ENCODE data around the gene ANKRD33B.

DNA sequence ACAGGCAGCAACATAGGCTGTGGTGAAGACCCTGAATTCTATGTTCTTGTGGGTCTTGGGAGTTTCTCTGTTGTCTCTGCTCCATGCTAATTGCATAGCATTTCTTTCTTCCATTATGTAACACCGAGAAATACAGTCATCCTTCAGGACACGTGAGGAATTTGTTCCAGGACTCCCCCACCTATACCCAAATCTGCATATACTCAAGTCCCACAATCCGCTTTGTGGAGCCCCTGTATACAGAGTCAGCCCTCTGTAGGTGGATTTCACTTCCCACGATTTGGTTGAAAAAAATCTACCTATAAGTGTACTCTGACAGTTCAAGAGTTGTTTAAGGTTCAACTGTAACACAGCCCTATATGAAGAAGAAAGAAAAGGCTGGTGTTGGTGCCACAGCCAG is 22.1 kb downstream of the ANKRD33B start:
- TF ChIP-seq CTCF (IDR thresholded peaks at IDR 0.05): no peak
- TF ChIP-seq POLR2A (IDR thresholded peaks at IDR 0.05): no peak
- no peak for TF ChIP-seq POLR2AphosphoS5 (IDR thresholded peaks at IDR 0.05; ENCODE audit: insufficient read depth in 1 of 2, low read depth in 1 of 2)

All from vagina (tissue), 2 donors.